Cardiac septum (tissue), 1 donor: ENCODE results near the gene SPRY2. TPM values are rescaled to one million over a fixed set of nuclear protein-coding genes. Genes with fewer than 3 reads are reported as not detected.

ENCODE experiments used
- DNase-seq: peaks from one replicate; pipeline ENCODE4 v3.0.0-alpha.2; 2020; ENCODE audit warnings: low spot score
- intact Hi-C: fragments of 100-400 bp; cut with DNase I; formaldehyde crosslinking; loops from one replicate; pipeline ENCODE4 v1.14.0; 2022
- long read RNA-seq: library from polyadenylated mRNA; unstranded; transcript quantifications from one replicate; pipeline ENCODE4 v2.0.0, GENCODE V29; 2021
- total RNA-seq: library from RNA; stranded (reverse); fragmentation: NEBNext Ultra II Directional; extraction: Animal tissue kit (Norgen Biotek cat#: 25700); gene quantifications from one replicate; pipeline ENCODE4 v1.2.1, GENCODE V29; 2021
- donor health status: DM: no; HTN: no; CAD: no.

The SPRY2 gene, protein sequence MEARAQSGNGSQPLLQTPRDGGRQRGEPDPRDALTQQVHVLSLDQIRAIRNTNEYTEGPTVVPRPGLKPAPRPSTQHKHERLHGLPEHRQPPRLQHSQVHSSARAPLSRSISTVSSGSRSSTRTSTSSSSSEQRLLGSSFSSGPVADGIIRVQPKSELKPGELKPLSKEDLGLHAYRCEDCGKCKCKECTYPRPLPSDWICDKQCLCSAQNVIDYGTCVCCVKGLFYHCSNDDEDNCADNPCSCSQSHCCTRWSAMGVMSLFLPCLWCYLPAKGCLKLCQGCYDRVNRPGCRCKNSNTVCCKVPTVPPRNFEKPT
- total RNA-seq: 32.8 TPM
- long read RNA-seq, transcript SPRY2-202 (2 exons, 2,111 nt): major isoform, 38 of 52 reads
- long read RNA-seq, partial matches to known transcripts: 0 of 52 reads
- long read RNA-seq, other reads (novel, unspliced or antisense): 12 of 52 reads

DNA sequence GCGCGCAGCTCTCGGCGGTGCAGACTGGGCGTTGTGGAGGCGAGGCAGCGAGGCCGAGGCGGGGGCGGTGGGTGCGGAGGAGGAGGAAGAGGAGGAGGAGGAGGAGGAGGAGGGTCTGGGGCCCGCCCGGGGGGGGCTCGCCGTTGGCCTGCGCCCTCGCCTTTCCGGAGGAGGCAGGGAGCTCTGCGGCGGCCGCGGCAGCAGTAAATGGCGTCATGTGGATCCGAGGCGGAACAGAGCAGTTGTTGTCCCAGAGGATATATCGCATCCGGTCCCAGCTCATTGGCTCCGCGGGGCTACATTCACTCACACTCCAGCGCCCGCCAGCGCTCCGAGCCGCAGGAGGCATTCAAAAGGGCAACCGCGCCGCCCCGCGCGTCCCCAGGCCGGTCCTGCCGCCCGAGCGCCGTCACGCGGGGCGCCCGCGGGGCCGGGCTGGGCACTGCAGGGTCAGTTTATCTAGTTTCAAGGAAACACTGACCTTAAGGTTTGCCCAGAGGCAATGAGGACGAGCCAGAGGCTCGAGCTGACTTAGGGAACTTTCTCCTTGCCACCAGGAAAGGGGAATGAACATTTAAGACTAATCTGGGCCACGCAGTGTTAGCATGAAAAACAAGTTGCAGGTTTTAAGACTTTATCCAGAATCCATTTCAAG is at the start of gene SPRY2:
Gene SPRY2 (minus strand): TSS at position 26 of the 655 bp plus-strand sequence. CDS start 3,421 bp downstream, outside the sequence.
- intact Hi-C loops: loop anchor here (2.0 to 10.0 kb wide), 5 partner anchors 64 to 704 kb away; no protein-coding TSS in a partner anchor
- peak; percentile 95 for DNase-seq

- intact Hi-C loops: no loop called here
- no peak for DNase-seq
These were observed 49.4 kb upstream of the SPRY2 start for GRCh38 chr13:80390338-80390737.

DNA sequence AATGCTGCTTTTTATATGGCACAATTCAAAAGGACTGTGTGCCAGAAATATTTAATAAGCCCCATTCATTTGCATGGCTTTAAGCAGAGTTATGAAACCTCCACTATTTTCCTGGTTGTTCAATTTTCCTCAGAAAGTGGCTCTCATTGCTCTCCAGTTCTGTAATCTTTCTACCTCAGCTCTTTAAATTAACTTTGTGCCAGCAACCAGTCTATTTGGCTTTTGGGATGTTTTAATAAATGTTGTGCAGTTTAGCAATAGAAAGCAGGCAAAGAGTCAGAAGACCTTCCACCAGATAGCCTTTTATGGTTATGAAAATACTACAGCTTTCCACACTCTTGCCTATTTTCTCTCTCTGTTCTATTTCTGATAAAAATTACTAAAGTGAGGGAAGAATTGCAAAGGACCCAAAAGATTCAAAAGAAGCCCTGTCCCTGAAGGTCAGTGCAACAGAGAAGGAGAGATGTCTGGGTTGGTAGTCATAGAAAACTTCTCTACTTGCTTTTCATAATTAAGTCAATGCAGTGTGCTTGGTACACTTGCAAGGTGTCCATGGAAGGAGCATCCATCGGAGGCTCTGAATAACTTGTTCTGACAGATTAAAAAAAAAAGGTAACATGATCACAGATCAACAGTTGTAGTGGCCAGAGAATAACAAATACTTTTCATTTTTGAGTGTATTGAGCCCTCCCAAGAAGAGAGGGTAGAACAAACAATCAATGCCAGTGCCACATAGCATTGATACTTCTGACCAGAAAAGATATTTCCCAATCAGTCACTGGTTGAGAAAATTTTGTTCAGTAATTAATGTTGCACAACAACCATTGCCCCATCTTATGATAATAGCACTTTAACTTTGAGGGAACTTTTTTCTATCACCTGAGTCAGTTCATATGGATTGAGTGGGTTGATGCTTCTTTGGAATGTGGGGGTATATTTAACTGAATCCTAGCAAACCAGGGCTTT is 48.4 kb upstream of the SPRY2 start:
- intact Hi-C loops: no loop called here
- DNase-seq: no peak

DNA sequence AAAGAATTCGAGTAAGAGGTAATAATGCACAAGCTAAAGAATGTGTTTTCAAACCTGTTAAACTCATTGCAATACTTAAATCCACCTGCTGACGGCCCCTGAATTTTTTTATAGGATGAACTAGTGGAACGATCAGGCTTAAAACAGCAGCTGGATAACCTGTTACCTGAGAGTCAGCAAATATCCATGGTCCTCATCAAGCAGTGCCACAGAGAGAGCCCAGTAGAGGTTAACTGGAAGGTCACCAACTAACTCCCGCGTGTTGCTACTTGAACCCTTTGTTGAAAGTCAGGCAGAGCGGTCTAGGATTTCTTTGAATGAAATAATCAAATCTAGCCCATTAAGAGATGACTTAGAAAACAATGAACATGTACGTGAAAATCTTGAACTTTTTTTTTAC is 47.6 kb upstream of the SPRY2 start:
- intact Hi-C loops: no loop called here
- no peak for DNase-seq

DNA sequence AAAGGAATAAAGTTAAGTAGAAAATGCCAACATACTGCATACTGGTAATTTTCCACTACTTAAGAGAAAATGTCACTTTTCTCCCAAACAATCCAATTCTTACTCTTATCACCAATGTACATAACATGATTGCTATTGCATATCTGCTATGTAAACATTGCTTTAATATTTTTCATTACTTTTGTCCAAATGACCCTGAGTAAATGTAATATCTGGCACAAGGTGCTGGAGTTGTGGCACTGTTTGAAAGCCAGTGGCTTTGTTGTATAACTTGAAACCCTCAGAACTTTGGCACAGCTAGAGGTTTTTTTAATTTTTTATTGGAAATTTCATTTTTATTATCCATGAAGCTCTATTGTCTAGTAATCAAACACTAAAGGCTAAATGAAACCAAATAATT is 45.7 kb upstream of the SPRY2 start:
- intact Hi-C loops: no loop called here

GRCh38 chr13:80386002-80386401 is 45.1 kb upstream of the SPRY2 start:
- intact Hi-C loops: no loop called here
- no peak for DNase-seq

More for the DNA sequence above, 45.7 kb upstream of the SPRY2 start:
- DNase-seq: no peak

- DNase-seq: no peak
- intact Hi-C loops: no loop called here
These were observed 41.6 kb upstream of the SPRY2 start for GRCh38 chr13:80382576-80382975.

DNA sequence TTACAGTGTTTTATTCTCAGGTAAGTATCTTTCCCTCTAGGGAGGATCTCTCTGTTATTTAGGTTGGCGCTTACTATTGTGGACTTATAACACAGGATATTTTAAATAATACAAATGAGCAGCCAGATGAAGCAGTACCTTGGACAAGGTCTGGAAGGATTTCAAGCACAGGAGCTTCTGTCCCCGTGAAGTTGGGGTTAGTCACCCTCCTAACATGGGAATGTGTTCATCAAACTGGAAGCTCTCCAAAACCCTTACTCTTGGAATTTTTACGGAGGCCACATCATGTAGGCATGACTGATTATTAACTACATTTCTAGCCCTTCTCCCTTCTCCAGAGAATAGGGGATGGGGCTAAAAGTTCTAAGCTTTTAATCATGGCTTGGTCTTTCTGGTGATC is 38.3 kb upstream of the SPRY2 start:
- intact Hi-C loops: no loop called here
- no peak for DNase-seq

- no peak for DNase-seq
- intact Hi-C loops: no loop called here
These were observed 35.6 kb upstream of the SPRY2 start for GRCh38 chr13:80376554-80376953.

GRCh38 chr13:80374901-80375300 is 34.0 kb upstream of the SPRY2 start:
- intact Hi-C loops: no loop called here
- no peak for DNase-seq

GRCh38 chr13:80374444-80374843 is 33.5 kb upstream of the SPRY2 start:
- peak; percentile 78 for DNase-seq
- intact Hi-C loops: no loop called here

DNA sequence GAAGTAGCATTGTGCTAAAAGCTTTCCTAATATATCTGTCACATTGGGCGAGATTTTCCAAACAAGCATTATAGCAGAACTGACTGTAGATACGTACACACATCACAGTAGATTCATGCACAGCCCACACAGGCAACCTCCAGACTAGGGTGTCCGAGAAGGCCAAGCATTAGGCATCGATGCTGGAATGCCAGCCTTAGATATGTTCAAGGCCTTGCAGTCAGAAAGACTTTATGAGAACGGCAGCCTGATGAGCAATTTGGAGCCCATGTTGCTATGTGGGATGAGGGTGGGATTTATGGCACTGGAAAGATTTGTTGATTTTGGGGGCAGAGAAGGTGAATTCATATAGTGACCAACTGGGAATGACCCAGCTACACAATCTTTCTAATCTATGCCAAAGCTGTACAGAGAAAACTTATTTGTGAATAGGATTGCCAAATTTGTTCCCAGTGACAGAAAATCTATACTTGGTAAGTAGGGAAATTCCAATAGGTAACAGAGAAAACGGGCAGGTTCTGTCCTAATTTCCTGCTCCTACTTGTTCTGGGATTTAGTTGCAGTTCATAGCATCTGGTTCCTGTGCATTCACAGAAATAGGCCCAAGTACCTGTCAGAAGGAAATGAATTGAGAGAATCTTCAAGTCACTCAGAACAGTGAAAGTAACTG is 31.0 kb upstream of the SPRY2 start:
- no peak for DNase-seq
- intact Hi-C loops: no loop called here

DNA sequence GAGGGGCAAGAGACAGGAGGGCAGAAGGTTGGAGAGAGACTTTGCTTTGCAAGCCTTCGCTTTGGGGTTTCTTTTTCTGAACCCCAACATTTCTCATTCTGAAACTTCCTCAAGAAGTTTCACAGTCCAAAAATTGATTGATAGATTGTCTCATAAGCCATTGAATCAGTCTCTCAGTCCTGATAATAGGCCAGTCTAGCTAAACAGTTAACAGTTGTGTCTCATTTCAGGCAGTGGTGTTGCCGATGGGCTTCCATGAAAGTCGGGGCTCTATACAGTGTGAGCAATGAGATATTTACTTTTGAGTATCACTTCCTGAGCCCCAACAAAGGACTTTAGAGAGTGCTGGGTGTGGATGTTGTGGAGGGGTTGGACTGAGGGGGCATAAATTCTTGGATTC is 26.5 kb upstream of the SPRY2 start:
- intact Hi-C loops: loop anchor here (10.0 kb wide), 1 partner anchor 593 kb away; no protein-coding TSS in a partner anchor
- no peak for DNase-seq

GRCh38 chr13:80363890-80364503 is 23.1 kb upstream of the SPRY2 start:
- intact Hi-C loops: loop anchor here (10.0 kb wide), 1 partner anchor 589 kb away; no protein-coding TSS in a partner anchor
- no peak for DNase-seq

DNA sequence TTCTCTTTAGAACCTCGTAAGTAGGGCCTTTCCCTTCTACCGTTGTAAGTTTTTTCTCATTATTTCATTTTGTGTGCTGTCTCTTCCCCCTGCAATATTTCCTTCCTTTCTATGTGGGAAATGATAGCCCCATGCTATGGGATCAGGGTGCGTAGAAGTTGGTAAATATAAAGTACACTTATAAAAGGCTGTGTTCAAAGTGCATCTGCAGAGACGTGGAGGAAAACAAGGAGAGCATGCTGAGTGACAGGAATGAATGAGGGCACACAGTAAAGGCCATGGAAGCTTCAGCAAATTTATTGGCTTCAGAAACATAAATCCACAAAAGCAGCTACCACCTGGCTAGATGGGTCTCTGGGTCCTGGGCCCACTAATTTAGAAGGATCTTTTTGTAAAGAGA is 21.6 kb upstream of the SPRY2 start:
- no peak for DNase-seq
- intact Hi-C loops: loop anchor here (10.0 kb wide), 1 partner anchor 588 kb away; no protein-coding TSS in a partner anchor

DNA sequence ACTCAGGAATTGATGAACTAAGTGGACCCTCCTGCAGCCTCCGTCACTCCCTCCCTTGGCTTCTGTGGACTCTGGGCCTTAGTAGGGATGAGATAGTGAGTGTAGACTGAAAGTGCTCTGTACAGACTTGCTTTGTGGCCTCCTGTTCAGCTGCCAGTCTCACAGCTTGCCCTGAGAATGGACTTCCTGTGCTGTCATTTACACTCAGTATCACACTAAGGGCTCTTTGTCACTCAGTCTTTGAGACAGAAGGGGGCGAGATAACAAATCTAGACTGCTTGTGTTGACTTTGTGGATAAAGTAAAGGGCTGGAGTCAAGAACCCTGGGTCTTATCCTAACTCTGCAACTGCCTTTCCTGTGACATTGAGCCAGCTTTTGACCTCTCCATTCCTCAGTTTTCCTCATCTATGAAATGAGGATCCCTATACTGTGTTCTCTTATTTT is 21.0 kb upstream of the SPRY2 start:
- no peak for DNase-seq
- intact Hi-C loops: loop anchor here (10.0 kb wide), 1 partner anchor 587 kb away; no protein-coding TSS in a partner anchor

- intact Hi-C loops: loop anchor here (10.0 kb wide), 1 partner anchor 586 kb away; no protein-coding TSS in a partner anchor
- no peak for DNase-seq
These were observed 20.4 kb upstream of the SPRY2 start for GRCh38 chr13:80361298-80361697.

DNA sequence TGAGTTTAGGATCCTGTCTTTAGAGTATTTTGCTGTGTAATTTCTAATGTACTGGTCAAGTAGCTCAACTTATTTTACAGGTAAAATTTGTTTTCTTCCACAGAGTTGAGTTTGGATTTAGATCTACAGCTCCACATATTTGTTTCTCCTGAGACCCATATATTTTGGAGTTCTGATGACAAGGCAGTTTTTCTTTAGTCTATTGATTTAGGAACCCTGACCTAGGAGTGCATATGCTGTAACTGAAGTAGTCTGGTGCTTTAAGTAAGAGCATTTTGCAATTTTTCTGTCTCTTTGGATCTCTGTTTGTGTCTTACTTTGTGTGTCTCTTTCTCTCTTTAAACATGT is 19.5 kb upstream of the SPRY2 start:
- no peak for DNase-seq
- intact Hi-C loops: loop anchor here (10.0 kb wide), 1 partner anchor 586 kb away; no protein-coding TSS in a partner anchor
